NCI-H748 (cell line): ENCODE measurements around the gene ZNF35.

Experiments used
- DNase-seq: peaks from one replicate; lab custom pipeline; 2025; ENCODE audit not compliant: unreplicated experiment; lab: John Stamatoyannopoulos, UW

Gene ZNF35

GRCh38 chr3:44682182-44682896 lies 33.8 kb downstream of the ZNF35 start:
- no peak for DNase-seq

GRCh38 chr3:44685128-44685800 lies 36.7 kb downstream of the ZNF35 start:
- peak; percentile 91 for DNase-seq

- no peak for DNase-seq
Measured at GRCh38 chr3:44687898-44688297, 39.4 kb downstream of the ZNF35 start.
